Smooth muscle cell (in vitro differentiated cells): ENCODE results near the gene MRC2. TPM values are rescaled to one million over a fixed set of nuclear protein-coding genes. Genes with fewer than 3 reads are reported as not detected.

Experiments used
- DNase-seq: peaks from one replicate; lab custom pipeline; 2025; ENCODE audit not compliant: unreplicated experiment; lab: John Stamatoyannopoulos, UW
- H2AFZ ChIP-seq: fragments of 200-600 bp; sonication (generic); 2 replicates; pipeline ENCODE4 v1.6.0; 2016; ENCODE audit warnings: antibody characterized with exemption, low read depth, mild to moderate bottlenecking
- H3F3A ChIP-seq: fragments of 200-600 bp; sonication (generic); 2 replicates; pipeline ENCODE4 v1.6.0; 2017; ENCODE audit warnings: antibody characterized with exemption, low read depth
- H3K27ac ChIP-seq: fragments of 200-600 bp; sonication (generic); 2 replicates; pipeline ENCODE4 v1.5.1; 2016; ENCODE audit warnings: low read depth, mild to moderate bottlenecking
- H3K27me3 ChIP-seq: fragments of 200-600 bp; sonication (generic); 2 replicates; pipeline ENCODE4 v1.6.1; 2016; ENCODE audit warnings: low read depth, mild to moderate bottlenecking
- H3K36me3 ChIP-seq: fragments of 200-600 bp; sonication (generic); 2 replicates; pipeline ENCODE4 v1.5.1; 2016; ENCODE audit warnings: low read depth
- H3K4me1 ChIP-seq: fragments of 200-600 bp; sonication (generic); 2 replicates; pipeline ENCODE4 v1.5.1; 2016; ENCODE audit warnings: low read depth
- H3K4me2 ChIP-seq: fragments of 200-600 bp; sonication (generic); 2 replicates; pipeline ENCODE4 v1.6.0; 2016; ENCODE audit warnings: mild to moderate bottlenecking
- H3K4me3 ChIP-seq: fragments of 200-600 bp; sonication (generic); 2 replicates; pipeline ENCODE4 v1.5.1; 2016; ENCODE audit warnings: mild to moderate bottlenecking
- H3K79me2 ChIP-seq: fragments of 200-600 bp; sonication (generic); 2 replicates; pipeline ENCODE4 v1.6.0; 2016; ENCODE audit warnings: low read depth, mild to moderate bottlenecking
- H3K9ac ChIP-seq: fragments of 200-600 bp; sonication (generic); 2 replicates; pipeline ENCODE4 v1.6.0; 2016; ENCODE audit warnings: low read depth
- H3K9me3 ChIP-seq: fragments of 200-600 bp; sonication (generic); replicated peaks from 2 replicates; pipeline ENCODE4 v1.5.1; 2016; ENCODE audit warnings: low read depth
- H4K20me1 ChIP-seq: fragments of 200-600 bp; sonication (generic); 2 replicates; pipeline ENCODE4 v1.6.0; 2016; ENCODE audit warnings: low read depth
- WGBS: methylation state at CpG from one replicate; pipeline ENCODE4 v1.1.7; 2016; ENCODE audit warnings: low lambda C conversion rate; 5-methylcytosine and 5-hydroxymethylcytosine counted together
- polyA plus RNA-seq: library from polyadenylated mRNA; unstranded; fragments of >200 nt; fragmentation: Nextera tagmentation; extraction: Ambion mirVana; gene quantifications from 2 replicates; pipeline ENCODE4 v1.2.1, GENCODE V29; 2016
- total RNA-seq: library from RNA; depleted of rRNA; stranded (reverse); fragments of >200 nt; gene quantifications from 2 replicates; pipeline ENCODE4 v1.2.3, GENCODE V29; 2014
- TF ChIP-seq, protein P1 (sequence below): fragments of 200-600 bp; sonication (generic); IDR thresholded peaks from 2 replicates; pipeline ENCODE4 v1.5.1; 2017; ENCODE audit warnings: borderline replicate concordance, mild to moderate bottlenecking, antibody characterized with exemption; ENCODE audit not compliant: insufficient read depth, poor library complexity, severe bottlenecking

MRC2 gene
- total and polyA plus RNA-seq, 2 experiments from 2014 or later: 177 to 489 TPM

DNA sequence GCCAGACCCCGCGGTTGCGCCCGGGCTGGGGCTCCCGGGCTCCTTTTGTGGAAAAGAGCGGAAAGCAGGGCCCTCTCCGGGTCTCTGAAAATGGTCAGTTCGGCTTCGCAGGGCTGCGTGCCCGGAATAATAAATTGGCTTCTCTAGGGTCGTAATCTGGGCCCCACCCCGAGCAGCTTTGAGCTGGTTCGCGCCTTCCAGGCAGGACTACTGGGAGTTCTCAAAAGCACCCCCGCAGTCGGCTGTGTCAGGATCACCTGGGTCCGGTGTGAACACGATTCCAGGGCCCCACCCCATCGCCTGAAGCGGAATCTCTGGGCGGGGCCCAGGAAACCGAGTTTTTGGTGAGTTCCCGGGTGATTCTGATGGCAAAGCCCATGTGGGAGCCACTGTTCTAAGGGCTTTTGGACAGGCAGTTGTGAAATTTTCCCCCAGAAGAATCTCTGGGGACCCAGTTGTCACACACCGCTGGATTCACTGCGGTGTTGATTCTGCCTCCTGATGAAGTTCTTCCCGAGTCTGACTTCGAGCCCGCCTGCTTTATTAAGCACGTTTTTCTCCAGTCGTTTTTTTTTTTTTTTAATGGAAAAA lies 77.0 kb downstream of the MRC2 start:
- no peaks in the 10 kb centered on the region for H3K27me3 ChIP-seq
- TF ChIP-seq, protein P1, sequence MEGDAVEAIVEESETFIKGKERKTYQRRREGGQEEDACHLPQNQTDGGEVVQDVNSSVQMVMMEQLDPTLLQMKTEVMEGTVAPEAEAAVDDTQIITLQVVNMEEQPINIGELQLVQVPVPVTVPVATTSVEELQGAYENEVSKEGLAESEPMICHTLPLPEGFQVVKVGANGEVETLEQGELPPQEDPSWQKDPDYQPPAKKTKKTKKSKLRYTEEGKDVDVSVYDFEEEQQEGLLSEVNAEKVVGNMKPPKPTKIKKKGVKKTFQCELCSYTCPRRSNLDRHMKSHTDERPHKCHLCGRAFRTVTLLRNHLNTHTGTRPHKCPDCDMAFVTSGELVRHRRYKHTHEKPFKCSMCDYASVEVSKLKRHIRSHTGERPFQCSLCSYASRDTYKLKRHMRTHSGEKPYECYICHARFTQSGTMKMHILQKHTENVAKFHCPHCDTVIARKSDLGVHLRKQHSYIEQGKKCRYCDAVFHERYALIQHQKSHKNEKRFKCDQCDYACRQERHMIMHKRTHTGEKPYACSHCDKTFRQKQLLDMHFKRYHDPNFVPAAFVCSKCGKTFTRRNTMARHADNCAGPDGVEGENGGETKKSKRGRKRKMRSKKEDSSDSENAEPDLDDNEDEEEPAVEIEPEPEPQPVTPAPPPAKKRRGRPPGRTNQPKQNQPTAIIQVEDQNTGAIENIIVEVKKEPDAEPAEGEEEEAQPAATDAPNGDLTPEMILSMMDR: no peak
- no peaks in the 10 kb centered on the region for H4K20me1 ChIP-seq
- WGBS: 2% methylated on average over 26 of the region's 31 CpGs
- no peaks in the 10 kb centered on the region for H3F3A ChIP-seq
- peak overlapping the region; percentile 97 for H3K4me2 ChIP-seq
- H3K4me3 ChIP-seq: peak overlapping the region; percentile 87
- peak overlapping the region; percentile 84 for H3K9ac ChIP-seq
- peak overlapping the region; percentile 36 for H3K27ac ChIP-seq
- no peaks in the 10 kb centered on the region for H3K9me3 ChIP-seq
- DNase-seq: no peak
- peaks cover 16% of the 10 kb centered on the region for H3K4me1 ChIP-seq
- peak overlapping the region; percentile 90 for H2AFZ ChIP-seq
- no peaks in the 10 kb centered on the region for H3K79me2 ChIP-seq
- H3K36me3 ChIP-seq: no peaks in the 10 kb centered on the region

DNA sequence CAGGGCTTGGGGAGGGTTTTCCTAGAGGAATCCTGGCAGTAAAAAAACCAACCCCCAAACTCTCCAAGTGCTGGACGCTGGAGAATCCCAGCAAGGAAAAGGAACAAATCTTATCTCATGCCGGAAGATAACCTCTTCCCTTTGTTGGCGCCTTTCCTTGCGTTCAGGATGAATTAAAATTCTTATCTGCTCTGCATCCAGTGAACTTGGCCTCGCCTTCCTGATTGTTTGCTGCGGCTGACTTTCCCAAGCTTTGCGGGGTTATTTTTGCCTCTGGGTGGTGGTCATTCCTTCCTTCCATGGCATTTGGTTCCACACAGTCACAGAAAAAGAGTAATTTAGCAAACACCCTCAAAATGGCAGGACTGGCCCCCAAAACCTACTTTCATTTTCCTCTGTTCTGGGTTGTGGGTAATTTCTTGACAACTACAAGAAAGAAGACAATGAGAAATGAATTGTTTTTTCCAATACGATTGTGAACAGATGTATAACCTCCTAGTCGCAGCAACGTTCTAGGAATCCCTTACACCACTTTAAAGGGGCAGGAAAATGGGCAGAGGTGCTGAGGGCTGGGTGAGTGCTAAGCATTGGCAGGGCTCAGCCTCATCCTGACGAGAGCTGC lies 77.8 kb downstream of the MRC2 start:
- TF ChIP-seq, protein P1: no peak
- Histone ChIP-seq H3K4me3 (peak overlapping the region; percentile 87), H3F3A (no peaks in the 10 kb centered on the region), H3K27me3 (no peaks in the 10 kb centered on the region), H4K20me1 (no peaks in the 10 kb centered on the region), H3K9me3 (no peaks in the 10 kb centered on the region), H3K36me3 (no peaks in the 10 kb centered on the region), H3K4me1 (peaks cover 16% of the 10 kb centered on the region), H2AFZ (peak overlapping the region; percentile 90), H3K4me2 (peak overlapping the region; percentile 97), H3K79me2 (no peaks in the 10 kb centered on the region), H3K9ac (peak overlapping the region; percentile 84), H3K27ac (peak overlapping the region; percentile 36)
- DNase-seq: no peak
- WGBS: 9% methylated on average over 11 of the region's 11 CpGs

DNA sequence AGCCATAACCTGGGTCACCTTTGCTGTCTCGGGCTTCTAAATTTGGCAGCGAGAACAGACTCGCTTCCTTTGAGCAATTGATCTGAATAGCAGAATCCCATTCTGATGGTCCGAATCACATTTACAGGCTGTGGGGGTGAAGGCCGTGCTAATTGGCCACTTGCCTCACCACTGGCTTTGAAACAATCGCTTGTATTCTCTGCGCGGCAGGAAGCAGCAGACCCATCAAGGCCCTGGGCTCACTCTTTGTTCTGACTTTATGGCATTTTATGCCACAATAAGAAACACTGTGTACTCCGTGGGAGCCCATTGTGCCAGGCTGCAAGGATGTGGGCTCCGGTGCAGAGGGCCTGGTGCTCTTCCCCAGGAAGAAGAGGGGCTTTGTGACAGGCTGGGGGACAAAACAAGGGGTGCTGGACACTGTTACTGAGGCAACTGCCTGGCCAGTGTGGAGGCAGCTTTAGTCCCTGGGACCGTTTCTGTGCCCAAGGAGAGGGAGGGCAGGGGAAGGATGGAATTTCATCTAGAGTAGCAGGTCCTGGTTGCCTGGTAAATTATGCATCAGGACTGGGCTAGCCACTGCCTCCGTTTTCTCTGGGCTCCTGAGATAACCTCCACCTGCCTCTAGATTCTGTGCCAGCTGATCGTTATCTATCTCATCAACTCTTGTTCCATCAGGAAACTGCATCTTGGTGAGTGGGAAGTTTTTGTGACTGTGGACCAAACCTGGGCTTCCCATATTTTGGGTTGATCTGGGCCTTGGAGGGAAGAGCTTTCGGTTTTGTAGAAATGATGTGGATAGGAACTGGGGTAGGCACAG lies 78.5 kb downstream of the MRC2 start:
- DNase-seq: no peak
- Histone ChIP-seq H2AFZ (no peak overlapping the region), H3K27ac (no peak overlapping the region)

More for the DNA sequence above, 78.5 kb downstream of the MRC2 start:
- Histone ChIP-seq H3K4me1 (peaks cover 16% of the 10 kb centered on the region), H3K36me3 (no peaks in the 10 kb centered on the region), H3F3A (no peaks in the 10 kb centered on the region), H3K79me2 (no peaks in the 10 kb centered on the region), H3K4me3 (peak overlapping the region; percentile 87), H3K9me3 (no peaks in the 10 kb centered on the region), H4K20me1 (no peaks in the 10 kb centered on the region), H3K4me2 (peak overlapping the region; percentile 97), H3K27me3 (no peaks in the 10 kb centered on the region), H3K9ac (no peak overlapping the region)
- 29% methylated on average over 14 of the region's 14 CpGs for WGBS
- TF ChIP-seq, protein P1: no peak
